Inflammatory macrophage treated with lipopolysaccharide for 4 hours (primary cell): Measurements from ENCODE around the gene MRPL58.
A peak's percentile ranks its signal among the peaks of the same experiment; 100 is the strongest.
"Not testable (repeated sequence)": the region's sequence is repeated elsewhere in the genome, so short reads cannot be mapped to it uniquely, and the experiment has no call there.

Source experiments
- DNase-seq: peaks from one replicate; pipeline ENCODE4 v3.0.0-alpha.2; 2020

MRPL58 gene

DNA sequence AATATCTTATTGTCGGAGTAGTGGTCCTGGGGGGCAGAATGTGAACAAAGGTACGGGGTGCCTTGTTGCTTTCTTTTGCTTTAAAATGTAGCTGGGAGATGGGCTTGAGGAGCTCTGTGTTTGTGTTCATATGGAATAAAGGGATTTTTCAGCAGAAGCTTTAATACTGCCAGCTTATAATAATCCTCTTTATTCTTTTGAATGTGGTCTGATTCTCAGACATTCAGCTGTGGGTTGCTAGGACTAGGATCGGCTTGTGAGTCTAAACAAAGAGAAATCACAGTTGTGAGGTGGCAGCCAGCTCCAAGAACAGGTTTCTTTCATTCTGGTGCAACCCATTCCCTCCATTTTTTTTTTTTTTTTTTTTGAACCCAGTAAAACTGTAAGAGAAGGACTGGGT is 7.2 kb downstream of the MRPL58 start:
- no peak for DNase-seq

DNA sequence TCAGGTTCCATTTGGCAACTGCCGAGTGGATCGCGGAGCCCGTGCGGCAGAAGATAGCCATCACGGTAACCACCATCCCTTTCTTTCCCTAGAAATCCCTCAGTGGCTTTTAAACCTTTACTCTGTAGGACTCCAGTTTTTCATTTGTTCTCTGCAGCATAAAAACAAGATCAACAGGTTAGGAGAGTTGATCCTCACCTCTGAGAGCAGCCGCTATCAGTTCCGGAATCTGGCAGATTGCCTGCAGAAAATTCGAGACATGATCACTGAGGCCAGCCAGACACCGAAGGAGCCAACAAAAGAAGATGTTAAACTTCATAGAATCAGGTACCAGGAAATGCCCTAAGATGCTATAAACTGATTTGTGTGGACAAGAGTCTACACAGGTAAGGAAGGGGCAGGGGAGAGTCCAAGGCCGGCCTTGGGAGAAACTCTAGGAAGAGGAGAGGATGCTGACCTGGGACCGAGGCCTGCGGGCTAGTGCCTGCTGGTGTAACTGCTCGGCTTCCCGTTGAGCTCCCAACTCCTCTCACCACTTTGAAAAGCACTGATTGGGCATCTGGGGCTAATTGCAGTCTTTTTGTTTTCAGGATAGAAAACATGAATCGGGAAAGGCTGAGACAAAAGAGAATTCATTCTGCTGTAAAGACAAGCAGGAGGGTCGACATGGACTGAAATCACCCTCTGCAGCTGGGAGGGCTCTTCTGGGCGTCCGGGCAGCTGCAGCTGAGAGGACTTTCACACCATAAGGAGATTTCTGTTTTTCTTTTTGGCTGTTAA is 8.1 kb downstream of the MRPL58 start:
- no peak for DNase-seq

DNA sequence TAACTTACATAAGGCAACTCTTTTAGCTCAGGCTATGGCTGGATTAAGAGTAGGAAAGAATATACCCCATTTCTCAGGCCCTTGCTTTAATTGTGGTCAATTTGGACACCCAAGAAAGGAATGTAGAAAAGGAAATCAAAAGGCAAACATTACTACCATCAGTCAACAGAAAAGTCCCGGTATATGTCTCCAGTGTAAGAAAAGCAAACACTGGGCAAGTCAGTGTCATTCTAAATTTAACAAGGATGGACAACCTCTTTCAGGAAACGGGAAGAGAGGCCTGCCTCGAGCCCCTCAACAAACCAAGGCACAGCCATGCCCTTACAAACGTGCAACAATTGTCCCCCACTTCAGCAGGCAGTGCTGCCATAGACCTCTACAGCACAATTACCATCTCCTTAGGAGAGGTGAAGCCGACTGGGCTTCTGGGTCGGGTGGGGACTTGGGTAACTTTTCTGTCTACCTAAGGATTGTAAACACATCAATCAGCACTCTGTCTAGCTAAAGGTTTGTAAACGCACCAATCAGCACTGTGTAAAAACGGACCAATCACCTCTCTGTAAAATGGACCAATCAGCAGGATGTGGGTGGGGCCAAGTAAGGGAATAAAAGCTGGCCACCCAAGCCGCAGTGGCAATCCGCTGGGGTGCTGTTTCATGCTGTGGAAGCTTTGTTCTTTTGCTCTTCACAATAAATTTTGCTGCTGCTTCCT is 12.4 kb downstream of the MRPL58 start:
- no peak for DNase-seq

DNA sequence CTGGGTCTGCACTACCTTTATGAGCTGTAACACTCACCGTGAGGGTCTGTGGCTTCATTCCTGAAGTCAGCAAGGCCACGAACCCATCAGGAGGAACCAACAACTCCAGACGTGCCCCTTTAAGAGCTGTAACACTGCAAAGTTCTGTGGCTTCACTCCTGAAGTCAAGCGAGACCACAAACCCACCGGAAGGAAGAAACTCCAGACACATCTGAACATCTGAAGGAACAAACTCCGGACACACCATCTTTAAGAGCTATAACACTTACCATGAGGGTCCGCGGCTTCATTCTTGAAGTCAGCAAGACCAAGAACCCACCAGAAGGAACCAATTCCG is 12.9 kb downstream of the MRPL58 start:
- not testable (repeated sequence) for DNase-seq

DNA sequence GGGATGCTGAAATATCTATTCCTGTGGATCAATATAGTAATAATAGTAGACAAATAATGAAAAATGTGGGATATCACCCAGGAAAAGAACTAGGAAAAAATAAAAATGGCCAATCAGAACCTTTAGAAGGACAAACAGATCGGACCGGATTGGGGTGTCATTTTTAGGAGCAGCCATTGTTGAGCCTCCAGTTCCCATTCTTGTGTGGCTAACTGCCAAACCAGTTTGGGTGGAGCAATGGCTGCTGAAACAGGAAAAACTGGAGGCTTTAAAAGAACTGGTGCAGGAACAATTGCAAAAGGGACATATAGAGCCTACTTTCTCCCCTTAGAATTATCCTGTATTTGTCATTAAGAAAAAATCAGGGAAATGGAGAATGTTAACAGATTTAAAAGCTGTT is 14.2 kb downstream of the MRPL58 start:
- DNase-seq: peak; percentile 17

DNA sequence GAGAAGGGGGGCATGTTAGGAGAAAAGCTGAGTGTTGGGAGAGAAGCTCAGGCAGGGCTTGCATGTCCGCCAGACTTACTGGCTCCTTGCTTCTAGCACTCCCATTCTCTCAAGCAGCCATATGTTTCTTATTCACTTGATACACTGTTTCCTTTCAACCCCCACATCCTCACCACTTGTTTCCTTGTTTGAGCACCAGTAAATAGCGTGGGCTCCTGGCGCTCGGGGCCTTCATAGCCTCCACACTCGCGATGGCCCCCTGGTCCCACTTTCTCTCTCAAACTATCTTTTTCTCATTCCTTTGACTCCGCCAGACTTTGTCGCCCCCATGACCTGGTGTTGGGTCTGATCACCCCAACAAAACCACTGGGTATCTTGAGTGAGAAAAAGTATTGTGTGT is 17.7 kb downstream of the MRPL58 start:
- no peak for DNase-seq

DNA sequence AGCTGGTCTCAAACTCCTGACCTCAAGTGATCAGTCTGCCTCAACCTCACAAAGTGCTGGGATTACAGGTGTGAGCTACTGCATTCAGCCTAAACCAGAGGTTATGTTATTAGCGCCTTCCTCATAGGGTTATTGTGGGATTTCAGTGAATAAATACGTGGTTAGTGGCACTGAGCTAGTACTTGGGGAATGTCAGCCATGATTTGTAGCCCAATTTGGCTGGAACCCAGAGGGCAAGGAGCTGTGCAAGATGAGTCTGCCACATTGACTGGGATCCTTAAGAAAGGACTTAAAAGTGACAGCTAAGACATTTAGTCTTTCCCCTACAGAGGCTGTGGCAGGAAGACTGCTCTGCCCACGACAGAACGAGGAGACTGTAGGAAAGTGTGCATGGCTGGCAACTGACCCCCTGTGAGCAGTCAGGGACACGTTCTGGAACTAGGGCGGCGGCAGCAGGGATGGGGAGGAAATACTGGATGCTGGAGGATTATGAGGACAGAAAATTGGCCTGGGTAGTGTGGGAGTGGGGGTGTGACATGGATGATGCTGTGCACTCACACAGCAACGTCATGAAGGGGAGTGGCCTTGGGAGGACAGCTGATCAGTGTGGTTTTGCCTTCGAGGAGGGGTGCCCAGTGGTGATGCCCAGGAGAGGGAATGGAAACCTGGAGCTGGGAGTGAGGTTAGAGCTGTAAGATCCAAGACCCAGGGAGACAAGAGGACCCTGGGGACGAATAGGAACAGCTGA is 19.7 kb downstream of the MRPL58 start:
- DNase-seq: peak; percentile 86

DNA sequence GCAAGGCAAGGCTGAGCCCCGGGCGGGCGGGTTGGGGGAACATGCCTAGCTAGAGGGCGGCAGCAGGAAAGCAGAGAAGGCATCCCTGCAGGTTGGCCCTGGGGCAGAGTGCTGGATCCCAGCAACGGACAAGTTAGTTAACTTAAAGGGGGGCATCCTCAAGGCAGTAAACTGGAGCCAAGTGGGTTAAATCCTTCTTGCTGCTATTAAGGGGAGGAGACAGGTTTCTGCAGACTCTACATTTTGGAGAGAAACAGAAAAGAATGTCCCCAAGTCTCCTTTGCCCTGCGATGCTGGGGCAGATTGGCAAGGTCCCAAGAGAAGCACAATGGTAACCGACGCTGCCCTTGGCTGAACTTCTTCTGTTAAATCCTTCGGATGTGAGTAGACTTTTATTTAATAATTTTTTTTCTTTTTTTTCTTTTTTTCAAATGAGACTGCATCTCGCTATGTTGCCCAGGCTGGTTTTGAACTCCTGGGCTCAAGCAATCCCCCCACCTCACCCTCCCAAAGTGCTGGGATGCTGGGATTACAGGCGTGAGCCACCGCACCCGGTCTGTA is 20.3 kb downstream of the MRPL58 start:
- DNase-seq: no peak

DNA sequence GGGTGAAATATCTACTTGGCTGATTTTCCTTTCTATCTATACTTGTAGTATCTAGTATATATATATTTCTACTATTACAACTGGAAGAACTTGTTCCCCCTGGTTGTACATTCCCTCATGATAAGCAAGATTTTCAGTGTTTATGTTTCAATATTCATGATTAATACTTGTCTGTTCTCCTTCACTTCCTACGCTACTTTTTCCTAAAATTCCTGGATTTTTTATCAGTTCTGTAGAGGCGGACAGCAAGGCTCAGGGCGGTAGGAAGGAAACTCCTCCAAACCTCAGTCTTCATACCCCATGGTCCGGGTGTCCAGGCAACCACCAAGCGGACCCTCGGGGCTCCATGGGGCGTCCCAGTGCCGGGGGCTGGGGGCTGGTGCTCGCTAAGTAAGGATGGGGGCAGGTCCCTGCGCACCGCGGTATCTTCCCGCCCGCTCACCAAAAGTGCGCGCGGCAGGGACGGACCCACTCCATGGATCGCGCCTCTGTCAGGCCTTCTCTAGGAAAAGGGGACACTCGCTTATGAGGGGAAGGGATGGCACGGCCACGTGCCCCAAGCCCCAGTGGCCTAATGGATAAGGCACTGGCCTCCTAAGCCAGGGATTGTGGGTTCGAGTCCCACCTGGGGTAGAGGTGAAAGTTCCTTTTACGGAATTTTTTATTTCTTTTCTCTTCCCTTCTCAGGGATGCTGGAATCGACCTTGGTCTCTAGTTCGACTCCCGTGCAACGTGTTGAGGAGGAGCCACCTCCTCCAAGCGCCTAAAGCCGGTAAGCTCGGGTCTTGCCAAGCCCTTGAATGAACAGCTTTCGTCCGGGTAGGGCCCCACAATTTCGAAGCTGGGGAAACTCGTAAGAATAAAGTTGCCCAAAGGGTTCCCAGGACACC is 21.1 kb downstream of the MRPL58 start:
- DNase-seq: peak; percentile 84

DNA sequence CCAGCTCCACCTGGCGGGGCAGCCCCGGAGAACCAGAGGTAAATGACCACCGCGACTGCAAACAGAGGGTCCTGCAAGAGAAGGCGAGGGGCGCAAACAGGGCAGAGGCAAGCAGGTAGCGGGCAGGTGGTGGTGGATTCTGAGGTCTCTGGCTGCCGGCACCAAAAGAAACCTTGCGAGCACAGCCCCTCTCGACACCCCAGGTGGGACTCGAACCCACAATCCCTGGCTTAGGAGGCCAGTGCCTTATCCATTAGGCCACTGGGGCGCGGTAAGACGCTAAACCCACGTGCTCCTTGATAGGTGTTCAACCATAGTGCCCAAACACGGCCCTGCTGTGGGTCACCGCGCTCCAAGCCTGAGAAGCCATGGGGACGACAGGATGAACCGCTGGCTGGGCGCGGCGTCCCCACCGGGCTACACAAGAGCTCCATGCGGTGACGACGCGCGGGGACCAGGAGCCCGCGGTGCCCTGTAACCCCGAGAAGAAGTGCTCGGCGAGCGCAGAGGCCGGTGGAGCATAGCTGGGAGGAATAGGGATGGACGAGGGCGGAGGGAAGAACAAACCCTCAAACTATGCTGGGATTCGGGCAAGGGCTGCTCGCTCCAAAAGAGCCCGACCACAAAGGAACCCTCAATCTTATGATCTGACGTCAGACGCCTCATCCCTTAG is 21.9 kb downstream of the MRPL58 start:
- peak; percentile 87 for DNase-seq

DNA sequence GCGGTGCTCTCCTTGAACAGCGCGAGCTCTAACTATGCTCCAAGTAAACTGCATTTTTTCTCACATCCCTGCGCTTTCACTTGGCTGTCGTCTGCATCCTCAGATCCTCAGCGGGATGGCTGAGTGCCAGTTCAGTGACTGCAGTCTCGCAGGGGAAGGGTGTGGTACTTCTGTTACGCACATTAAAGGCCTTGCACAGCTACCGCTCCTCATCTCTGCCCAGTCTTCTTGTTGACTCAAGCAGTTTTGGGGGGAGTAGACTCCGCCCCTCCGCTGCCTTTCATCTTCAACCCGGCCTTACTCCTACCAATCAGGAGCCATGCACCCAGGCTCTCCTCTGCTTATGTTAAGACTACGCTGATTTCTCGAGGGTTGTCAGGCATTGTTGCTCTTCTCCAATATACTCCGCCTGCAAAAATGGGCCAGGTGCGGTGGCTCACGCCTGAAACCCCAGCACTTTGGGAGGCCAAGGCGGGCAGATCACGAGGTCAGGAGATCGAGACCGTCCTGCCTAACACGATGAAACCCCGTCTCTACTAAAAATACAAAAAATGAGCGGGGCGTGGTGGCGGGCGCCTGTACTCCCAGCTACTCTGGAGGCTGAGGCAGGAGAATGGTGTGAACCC is 24.3 kb downstream of the MRPL58 start:
- peak; percentile 75 for DNase-seq

DNA sequence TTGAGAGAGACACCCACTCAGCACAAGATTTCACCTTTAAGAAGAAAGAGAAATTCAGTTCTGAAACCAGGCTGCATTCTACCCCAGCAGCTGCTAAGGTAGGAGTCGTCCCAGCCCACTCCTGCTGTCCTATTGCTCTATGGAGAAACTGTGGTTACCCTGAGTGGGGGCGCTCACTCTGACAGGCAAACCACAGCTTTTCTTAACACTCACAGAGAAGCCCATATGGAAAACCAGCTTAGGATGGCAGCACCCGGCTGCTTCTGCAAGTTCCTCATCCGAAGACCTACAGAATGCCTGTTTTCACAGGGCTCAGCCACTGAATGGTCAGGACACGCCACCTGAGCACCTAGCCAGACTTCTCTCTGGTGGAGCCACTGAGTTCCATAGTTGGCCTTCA is 26.8 kb downstream of the MRPL58 start:
- no peak for DNase-seq

DNA sequence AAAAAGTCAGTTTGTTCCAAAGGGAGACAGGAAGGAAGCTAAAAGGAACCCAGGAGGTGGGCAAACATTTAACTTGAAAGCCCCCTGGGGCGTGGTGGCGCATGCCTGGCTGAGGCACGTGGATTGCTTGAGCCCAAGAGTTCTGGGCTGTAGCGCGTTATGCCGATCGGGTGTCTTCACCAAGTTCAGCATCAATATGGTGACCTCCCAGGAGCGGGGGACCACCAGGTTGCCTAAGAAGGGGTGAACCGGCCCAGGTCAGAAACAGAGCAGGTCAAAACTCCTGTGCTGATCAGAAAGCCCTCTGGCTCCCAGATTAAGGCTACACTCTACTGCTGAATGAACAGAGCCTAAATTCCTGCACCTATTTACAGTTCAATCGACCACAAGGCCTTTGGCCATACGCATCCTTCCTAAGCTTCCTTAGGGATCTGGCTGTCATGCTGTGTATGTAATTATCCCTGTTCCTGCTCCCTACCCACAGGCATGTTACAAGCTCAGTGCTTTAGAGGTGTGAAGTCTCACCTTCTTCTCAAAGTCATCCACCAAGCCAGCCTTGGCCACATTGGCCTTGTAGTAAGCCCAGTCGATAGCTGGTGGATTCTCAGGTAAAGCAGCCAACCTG is 29.3 kb downstream of the MRPL58 start:
- DNase-seq: no peak

DNA sequence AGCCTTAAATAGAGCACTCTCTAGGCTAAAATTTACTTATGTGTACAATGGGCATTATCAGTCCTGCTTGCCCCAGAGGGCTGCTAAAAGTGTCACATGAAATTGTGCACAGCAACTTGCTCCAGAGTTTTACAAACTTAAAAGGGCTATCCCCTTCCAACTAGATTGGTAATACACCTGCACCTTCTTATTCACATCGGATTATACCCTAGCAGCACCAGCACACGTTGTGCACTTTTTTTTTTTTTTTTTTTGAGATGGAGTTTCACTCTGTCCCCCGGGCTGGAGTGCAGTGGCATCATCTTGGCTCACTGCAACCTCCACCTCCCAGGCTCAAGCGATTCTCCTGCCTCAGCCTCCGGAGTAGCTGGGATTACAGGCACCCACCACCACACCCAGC is 31.3 kb downstream of the MRPL58 start:
- not testable (repeated sequence) for DNase-seq

DNA sequence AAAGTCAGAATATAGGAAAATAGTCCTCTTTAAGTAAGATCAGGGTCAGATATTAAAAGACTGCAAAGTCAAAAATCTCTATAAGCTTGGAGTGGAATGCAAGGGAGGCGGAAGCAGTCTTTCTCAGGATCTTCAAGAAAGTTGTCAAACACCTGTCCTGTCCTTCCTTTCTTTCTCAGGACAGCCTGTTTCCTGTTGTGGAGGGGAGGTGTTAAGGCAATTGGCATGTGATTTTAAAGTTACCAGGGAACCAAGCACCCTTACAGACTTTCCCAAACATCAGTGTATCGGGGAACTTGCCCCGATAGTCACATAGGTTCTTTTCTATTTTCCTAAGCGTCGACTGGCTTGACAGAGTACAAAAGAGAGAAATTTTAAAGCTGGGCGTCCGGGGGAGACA is 32.2 kb downstream of the MRPL58 start:
- DNase-seq: no peak

DNA sequence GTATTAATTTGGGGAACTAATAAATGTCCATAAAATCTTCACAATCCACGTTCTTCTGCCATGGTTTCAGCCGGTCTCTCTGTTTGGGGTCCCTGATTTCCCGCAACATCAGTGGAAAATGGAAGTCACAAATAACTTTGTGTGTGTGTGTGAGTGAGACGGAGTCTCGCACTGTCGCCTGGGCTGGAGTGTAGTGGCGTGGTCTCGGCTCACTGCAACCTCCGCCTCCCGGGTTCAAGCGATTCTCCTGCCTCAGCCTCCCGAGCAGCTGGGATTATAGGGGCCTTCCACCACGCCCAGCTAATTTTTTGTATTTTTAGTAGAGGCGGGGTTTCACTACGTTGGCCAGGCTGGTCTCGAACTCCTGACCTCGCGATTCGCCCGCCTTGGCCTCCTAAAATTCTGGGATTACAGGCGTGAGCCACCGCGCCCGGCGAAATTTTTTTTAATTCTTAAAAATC is 33.5 kb downstream of the MRPL58 start:
- not testable (repeated sequence) for DNase-seq

DNA sequence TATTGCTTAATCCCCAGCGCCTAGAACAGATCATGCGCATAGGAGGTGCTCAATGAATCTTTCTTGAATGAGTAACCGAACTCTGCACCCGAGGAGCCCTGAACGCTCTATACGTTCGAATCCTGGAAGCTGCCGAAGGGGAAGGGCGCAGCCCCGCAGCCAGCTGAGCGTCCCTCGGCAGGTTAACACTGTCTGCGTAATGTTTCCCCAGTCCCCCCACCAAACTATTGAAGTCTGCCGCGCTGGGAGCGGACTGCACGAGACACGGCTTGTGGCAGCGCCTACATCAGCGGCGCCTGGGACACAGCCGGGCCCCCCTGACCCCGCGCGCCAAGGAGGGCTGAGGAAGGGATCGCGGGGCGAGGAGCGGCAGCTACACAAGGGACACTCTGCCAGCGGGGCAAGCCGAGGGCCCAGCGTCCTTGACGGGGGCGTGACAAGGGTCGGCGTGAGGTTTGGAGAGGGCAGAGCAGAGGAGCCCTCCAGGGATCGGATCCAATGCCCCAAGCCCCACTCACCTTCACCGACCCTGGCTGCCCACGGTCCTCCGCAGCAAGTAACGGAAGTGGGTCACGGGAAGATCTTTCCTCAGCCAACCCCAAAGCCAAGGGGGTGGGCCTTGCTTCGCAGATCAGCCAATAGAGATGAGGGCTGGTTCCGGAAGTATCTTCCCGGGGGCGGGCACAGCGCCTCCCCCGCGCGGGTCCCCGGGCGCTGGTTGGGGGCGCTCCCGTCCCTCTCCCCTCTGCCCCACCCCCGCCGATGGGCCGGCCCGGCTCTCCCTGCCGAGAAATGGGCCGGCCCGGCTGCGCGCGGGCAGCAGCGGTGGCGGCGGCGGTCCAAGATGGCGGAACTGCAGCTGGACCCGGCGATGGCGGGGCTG is 34.2 kb downstream of the MRPL58 start, which contains the start of the genes ATP5PD and KCTD2:
Gene ATP5PD (minus strand): TSS at position 563 of the 883 bp plus-strand sequence. CDS start 4,319 bp downstream, outside the sequence.
Gene KCTD2 (plus strand): TSS at position 819 of the 883 bp plus-strand sequence. CDS start 26 bp downstream, at position 845.
- peak; percentile 97 for DNase-seq

DNA sequence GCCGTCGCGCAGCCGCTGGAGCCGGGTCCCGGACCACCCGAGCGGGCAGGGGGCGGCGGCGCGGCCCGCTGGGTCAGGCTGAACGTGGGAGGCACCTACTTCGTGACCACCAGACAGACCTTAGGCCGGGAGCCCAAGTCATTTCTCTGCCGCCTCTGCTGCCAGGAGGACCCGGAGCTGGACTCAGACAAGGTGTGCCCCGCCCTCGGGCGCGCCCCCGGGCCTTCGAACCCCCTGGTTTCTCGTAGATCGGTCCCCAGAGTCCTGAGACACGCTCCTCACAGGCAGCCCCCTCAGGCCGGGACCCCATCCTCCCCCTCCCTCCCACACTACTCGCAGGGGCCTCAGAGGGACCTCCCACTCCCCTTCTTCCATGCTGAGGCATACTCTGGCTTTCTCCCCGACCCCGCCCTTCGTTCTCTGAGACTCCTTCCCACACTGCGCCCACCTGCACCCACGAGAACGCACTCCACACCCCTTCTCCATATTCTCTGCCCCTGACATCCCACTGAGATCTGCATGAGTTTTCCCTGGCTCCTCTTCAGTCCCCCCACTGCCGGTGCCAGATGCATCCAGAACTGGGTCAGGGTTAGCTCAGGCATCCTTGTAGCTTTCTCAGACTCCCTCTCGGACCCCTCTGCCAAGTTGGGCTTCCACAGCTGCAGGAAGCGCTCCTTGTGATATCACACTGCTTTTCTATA is 35.1 kb downstream of the MRPL58 start:
- no peak for DNase-seq
